Left renal cortex interstitium (tissue), 4 donors: Measurements from ENCODE around the gene COX8A. TPM values are rescaled to one million over a fixed set of nuclear protein-coding genes. Genes with fewer than 3 reads are reported as not detected.

Experiments used
- DNase-seq, 4 donors: peaks; one replicate each; pipeline ENCODE4 v3.0.0-alpha.2; 2013; ENCODE audit warnings: low read depth in 4 of 4, low spot score in 2 of 4, missing footprints in 1 of 4
- polyA plus RNA-seq, 4 donors: library from polyadenylated mRNA; unstranded; fragments of 120-200 nt; gene quantifications; one replicate each; pipeline ENCODE4 v1.2.1, GENCODE V29; 2013; ENCODE audit not compliant: insufficient read length in 4 of 4

The COX8A gene
- polyA plus RNA-seq, 4 donors: 228 to 401 (median 302) TPM

DNA sequence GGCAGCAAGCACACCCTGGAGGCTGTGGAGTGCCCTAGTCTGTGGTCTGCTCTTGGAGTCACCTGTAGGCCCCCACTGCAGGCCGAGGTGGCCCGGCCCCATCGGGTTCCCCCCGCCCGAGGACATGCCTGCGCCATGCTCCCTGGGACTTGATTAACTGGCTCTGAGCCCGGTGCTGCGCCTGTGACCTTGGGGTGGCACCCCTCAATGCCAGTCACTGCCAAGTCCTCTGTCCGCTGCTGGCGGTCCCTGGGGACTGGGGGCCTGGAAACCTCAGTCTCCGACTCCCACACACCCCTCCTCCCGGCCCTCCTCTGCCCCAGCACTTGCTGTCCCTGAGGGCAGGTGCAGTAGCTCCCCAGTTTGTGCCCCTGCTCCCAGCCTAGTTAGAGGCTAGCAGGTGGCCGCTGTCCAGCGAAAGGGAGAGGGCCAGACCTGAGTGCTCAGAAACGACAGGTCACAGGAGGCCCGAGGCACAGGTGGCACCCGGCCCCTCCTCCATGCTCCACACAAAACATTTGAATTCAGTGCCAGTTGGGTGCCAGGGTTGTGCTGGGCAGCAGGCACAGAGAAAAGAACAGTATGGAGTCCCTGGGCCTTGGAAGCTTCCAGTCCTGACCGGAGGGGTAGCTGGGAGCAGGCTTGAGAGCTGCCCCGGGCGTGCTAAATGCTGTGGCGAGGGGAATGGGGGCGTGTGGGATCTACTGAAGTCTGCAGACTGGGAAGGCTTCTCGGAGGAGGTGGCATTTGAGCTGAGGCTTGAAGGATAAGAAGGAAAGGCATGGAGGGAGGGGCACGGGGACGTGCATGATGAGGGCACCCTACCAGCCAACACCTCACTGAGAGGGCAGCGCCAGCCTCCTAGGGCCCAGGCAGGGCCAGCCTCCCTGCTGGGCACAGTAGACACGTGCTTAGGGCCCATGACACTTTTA is 45.0 kb downstream of the COX8A start:
- DNase-seq: no peak

DNA sequence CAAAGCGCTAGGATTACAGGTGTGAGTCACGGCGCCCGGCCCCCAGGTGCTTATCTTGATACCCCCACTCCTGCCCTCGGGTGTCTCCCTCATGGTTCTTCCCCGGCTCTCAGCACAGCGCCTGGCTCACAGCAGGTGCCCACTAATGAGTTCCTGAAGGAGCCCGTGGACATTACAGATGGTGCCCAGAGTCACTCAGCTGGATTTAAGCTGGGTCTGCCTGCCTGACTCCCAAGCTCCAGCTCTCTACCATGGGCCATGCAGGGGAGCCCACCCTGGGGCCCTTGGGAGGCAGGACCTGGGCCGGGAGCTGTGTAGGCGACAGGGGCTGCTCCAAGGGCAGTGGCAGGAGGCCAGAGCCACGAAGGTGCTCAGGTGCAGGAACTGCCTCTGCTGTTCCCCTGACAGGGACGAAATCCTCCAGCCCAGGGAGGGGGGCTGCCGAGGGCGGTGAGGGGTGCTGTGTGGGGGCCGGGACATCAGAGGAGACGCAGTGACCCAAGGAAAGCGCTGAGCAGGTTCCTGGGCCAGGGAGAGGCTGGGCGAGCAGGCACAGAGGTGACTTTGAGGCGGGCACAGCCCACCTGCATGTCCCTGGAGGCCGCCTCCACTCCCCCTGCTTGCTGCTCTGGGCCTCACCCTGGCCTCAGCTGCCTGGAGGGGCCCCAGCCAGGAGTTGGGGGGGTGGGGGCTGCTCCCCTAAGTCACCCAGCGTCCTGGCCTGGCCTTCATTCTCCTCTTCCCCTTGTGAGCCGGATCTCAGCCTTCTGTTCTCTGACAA is 46.7 kb downstream of the COX8A start:
- DNase-seq: no peak

DNA sequence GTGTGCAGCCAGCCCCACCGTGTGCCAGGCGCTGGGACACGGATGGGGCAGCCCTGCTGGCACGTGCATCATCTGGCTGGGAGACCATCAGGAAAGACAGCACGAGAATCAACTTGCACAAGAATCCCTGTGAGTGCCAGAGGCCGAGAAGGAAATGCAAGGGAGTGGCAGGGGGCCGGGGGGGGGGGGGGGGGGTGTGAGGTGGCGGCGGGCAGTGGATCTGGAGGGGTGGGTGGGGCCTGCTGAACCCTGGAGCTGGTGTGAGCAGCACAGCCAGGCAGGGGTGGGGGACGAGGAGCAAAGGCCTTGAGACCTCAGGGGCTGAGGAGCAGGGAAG is 47.3 kb downstream of the COX8A start:
- no peak for DNase-seq

DNA sequence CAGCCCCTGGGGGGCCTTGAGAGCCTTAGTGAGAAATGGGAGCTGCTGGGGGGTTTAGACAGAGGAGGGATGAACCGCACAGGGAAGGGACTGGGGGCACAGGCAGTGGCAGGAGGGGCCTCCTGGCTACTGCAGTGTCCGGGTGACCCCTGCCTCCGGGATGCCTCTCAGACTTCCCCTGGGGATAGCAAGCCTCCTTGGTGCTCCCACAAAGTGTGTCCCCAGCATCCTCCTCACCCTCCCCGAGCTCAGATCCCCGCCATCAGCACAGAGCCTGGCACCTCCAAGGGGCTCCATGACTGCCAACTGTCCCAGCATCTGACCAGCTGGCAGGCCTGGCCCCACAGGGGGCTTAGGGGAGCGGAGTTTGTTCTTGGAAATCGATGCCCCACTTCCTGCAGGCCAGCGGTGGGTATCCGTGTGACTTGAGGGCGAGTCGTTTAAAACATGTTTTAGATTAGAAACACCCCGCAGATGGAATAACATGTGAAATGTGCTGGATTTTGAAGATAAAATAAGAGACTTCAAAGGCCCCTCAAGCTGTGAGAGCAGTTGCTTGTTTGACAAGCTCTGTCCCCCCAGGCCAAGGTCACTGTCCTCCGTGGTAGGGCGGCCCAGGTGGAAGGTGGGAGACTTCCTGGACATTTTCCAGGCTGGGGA is 47.8 kb downstream of the COX8A start:
- no peak for DNase-seq

DNA sequence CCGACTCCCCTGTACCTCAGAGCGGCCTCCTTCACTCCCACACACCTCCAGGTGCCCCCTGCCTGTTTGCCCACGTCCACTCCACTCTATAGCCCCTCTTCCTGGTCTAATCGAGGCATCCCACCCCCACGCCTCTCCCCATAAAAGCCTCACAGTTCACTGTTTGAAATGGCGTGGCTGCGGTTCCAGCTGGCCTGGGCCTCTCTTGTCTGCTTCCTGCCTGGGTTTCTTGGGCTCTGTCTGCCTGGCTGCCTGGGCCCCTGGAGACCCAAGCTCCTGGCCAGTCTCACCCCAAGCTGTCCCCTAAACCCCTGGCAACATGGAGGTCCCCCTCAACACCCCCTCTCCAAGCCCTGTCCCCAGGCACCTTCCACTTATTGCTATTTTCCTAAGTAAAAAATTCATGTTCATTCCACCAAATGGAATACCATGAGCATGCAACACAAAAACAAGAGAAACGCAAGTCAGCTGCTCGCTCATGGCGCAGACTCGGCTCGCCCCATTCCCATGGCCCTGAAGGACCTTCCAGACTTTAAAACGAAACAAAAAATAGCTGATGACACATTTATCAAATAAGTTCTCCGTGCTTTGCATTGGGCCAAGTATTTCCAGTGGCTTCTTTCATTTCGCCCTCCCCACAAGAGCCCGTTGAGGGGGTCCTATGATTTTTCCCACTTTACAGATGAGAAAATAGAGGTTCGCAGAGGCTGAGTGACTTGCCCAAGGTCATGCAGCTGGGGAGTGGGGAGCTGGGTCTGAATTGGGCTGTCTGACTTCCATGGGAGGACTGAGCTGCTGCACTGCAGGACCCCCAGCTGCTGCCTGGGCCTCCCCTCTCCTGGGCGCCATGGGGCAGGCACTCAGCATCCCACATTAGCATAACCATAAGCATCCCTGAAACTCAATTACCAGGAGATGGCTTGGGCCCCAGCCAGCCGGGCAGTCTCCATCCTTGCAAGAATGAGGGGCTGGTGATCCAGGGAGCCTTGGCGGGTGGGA is 49.6 kb downstream of the COX8A start:
- no peak for DNase-seq

DNA sequence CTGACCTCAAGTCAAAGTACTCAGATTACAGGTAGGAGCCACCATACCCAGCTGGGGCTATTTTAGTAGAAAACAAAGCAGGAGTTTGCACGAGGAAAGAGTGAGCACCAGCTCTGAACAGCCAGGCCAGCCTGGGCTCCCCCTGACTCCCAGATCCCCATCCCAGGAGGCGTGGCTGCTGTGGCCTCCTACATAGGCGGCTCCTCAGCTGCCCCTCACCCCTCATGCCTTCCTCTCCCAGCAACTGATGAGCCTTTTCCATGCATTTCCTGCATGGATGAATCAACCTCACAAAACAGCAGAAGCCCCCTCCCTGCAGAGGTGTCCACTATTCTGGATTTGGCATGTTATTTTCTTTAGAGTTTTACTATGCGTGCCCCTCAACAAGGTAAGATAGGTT is 50.8 kb downstream of the COX8A start:
- DNase-seq: no peak

Other genes with a start within 250 kb of the COX8A start
- 10 to 100 TPM; 43.3 to 54.8 (median 48.7) TPM for gene ZFTA, start 205.8 kb upstream of the COX8A start, polyA plus RNA-seq
- gene SPINDOC, start 161.2 kb upstream of the COX8A start, polyA plus RNA-seq: 10 to 100 TPM; 23.4 to 46.3 (median 37.1) TPM
- gene MARK2, start 135.5 kb upstream of the COX8A start, polyA plus RNA-seq: 10 to 100 TPM; 30.4 to 40.4 (median 35.7) TPM
- 10 to 100 TPM in 3 of 4 donors, 1 to 10 TPM in 1; 9.7 to 17.2 (median 13.5) TPM for gene RCOR2, start 57.5 kb upstream of the COX8A start, polyA plus RNA-seq
- gene NAA40, start 35.6 kb upstream of the COX8A start, polyA plus RNA-seq: 10 to 100 TPM; 23.6 to 43.0 (median 35.3) TPM
- 100 to 1,000 TPM; 101 to 110 (median 105) TPM for gene OTUB1, start 11.8 kb downstream of the COX8A start, polyA plus RNA-seq
- 1 to 10 TPM; 2.5 to 4.6 (median 3.2) TPM for gene FLRT1, start 61.3 kb downstream of the COX8A start, polyA plus RNA-seq
- gene MACROD1, start 191.5 kb downstream of the COX8A start, polyA plus RNA-seq: 10 to 100 TPM; 15.1 to 23.2 (median 19.5) TPM
- gene STIP1, start 211.6 kb downstream of the COX8A start, polyA plus RNA-seq: 100 to 1,000 TPM; 156 to 207 (median 187) TPM
- 1 to 10 TPM; 4.4 to 8.1 (median 4.9) TPM for gene FERMT3, start 232.1 kb downstream of the COX8A start, polyA plus RNA-seq